Transverse colon (tissue), 4 donors: Measurements from ENCODE around the gene TDRD9.

Experiments used
- EP300 ChIP-seq: sonication (generic); formaldehyde crosslinking; IDR thresholded peaks from one replicate; pipeline ENCODE4 v1.6.1; 2017; ENCODE audit warnings: antibody characterized with exemption, low read depth
- POLR2AphosphoS5 ChIP-seq, 3 donors: sonication (generic); formaldehyde crosslinking; IDR thresholded peaks; one replicate each; pipeline ENCODE4 v1.6.1; 2016; ENCODE audit warnings: antibody characterized with exemption in 3 of 3
- TF ChIP-seq, protein P1 (sequence below), 5 experiments: fragments of 200-600 bp in 3 of 5; fragments of 450-650 bp in 2 of 5; sonication (generic) in 3 of 5; IDR thresholded peaks; 1 replicate in 2 of 5; 2 replicates in 3 of 5; pipeline ENCODE4 v1.5.1; 2016 to 2017; ENCODE audit warnings: antibody characterized with exemption in 5 of 5, inconsistent platforms in 3 of 5, mild to moderate bottlenecking in 2 of 5, moderate library complexity in 1 of 5

DNA sequence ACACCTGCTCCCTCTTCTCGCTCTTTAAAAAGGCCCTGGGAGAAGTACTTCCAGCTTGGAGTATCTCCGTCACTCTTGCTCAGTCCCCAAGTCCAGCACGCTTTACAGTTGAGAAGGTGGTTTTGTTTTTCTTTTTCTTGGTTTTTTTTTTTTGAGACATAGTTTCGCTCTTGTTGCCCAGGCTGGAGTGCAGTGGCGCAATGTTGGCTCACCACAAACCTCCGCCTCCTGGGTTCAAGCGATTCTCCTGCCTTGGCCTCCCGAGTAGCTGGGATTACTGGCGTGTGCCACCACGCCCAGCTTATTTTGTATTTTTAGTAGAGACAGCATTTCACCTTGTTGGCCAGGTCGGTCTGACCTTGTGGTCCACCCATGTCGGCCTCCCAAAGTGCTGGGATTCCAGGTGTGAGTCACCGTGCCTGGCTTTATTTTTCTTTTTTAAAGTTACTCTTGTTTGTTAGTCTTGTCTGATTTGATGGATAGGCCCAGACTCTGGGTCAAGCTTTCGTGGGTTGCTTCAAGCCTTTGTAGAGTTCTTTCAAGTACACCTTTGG, 1.9 kb downstream of the TDRD9 start:
- TF ChIP-seq, protein P1, sequence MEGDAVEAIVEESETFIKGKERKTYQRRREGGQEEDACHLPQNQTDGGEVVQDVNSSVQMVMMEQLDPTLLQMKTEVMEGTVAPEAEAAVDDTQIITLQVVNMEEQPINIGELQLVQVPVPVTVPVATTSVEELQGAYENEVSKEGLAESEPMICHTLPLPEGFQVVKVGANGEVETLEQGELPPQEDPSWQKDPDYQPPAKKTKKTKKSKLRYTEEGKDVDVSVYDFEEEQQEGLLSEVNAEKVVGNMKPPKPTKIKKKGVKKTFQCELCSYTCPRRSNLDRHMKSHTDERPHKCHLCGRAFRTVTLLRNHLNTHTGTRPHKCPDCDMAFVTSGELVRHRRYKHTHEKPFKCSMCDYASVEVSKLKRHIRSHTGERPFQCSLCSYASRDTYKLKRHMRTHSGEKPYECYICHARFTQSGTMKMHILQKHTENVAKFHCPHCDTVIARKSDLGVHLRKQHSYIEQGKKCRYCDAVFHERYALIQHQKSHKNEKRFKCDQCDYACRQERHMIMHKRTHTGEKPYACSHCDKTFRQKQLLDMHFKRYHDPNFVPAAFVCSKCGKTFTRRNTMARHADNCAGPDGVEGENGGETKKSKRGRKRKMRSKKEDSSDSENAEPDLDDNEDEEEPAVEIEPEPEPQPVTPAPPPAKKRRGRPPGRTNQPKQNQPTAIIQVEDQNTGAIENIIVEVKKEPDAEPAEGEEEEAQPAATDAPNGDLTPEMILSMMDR (IDR thresholded peaks at IDR 0.05): no peak
- TF ChIP-seq POLR2AphosphoS5 (IDR thresholded peaks at IDR 0.05): no peak
- no peak for TF ChIP-seq EP300
